Erythroblast (primary cell): ENCODE measurements around the gene PLAAT4.

Experiments
- GATA1 ChIP-seq: IDR thresholded peaks from 2 replicates; pipeline ENCODE4 v1.6.1; 2011; ENCODE audit warnings: low read depth, mild to moderate bottlenecking, control low read depth, low read length, moderate library complexity
- POLR2A ChIP-seq: IDR thresholded peaks from 2 replicates; pipeline ENCODE4 v1.6.1; 2011; ENCODE audit warnings: mild to moderate bottlenecking, low read length

- no peak for TF ChIP-seq POLR2A
- TF ChIP-seq GATA1, result no peak
These were observed 18.2 kb downstream of the PLAAT4 start for GRCh38 chr11:63554877-63555223.
